A549 (cell line): ENCODE results near the gene PDE12. TPM values are rescaled to one million over a fixed set of nuclear protein-coding genes. Genes with fewer than 3 reads are reported as not detected.
"Not testable (repeated sequence)": the region's sequence is repeated elsewhere in the genome, so short reads cannot be mapped to it uniquely, and the experiment has no call there.

ENCODE experiments used
- ATAC-seq, 2 experiments: fragments of 200-7000 bp in 1 of 2; fragments of >200 bp in 1 of 2; cut with Nextera tagmentation in 1 of 2; cut with Tn5 transposase in 1 of 2; 3 replicates each; pipeline versions ENCODE4 v1.8.0 to v1.9.1; 2018 to 2020; ENCODE audit warnings: mild to moderate bottlenecking in 1 of 2, moderate library complexity in 1 of 2
- CTCF ChIA-PET: fragments of 300-600 bp; sonication (Branson Sonifier 250); formaldehyde crosslinking; extraction: SDS; loops from one replicate; lab custom pipeline; 2021; ENCODE audit warnings: antibody characterized with exemption, inconsistent platforms; lab: Yijun Ruan, JAX
- POLR2A ChIA-PET: fragments of 350-600 bp; formaldehyde crosslinking; extraction: SDS; loops from one replicate; lab custom pipeline; 2021; ENCODE audit warnings: antibody characterized with exemption, inconsistent platforms; lab: Yijun Ruan, JAX
- DNase-seq, 2 experiments: peaks; one replicate each; pipeline versions ENCODE4 v3.0.0 to v3.0.0-alpha.2; 2011 to 2016; ENCODE audit warnings: low read depth in 1 of 2, low spot score in 1 of 2
- FAIRE-seq: peaks from 2 replicates; lab custom pipeline; 2011; peaks lifted over from hg19 to GRCh38; lab: Jason Lieb, UNC
- H3K27ac ChIP-seq, 2 experiments: fragments of >200 bp; sonication (Bioruptor Twin); formaldehyde crosslinking; 3 replicates each; pipeline ENCODE4 v1.5.1; 2016 to 2017
- H3K4me1 ChIP-seq: fragments of >200 bp; sonication (Bioruptor Twin); formaldehyde crosslinking; 3 replicates; pipeline ENCODE4 v1.6.1; 2016
- H3K4me2 ChIP-seq: fragments of >200 bp; sonication (Bioruptor Twin); formaldehyde crosslinking; 3 replicates; pipeline ENCODE4 v1.6.1; 2016
- H3K4me3 ChIP-seq: fragments of >200 bp; sonication (Bioruptor Twin); formaldehyde crosslinking; 3 replicates; pipeline ENCODE4 v1.5.1; 2016
- H3K9me3 ChIP-seq: fragments of >200 bp; sonication (Bioruptor Twin); formaldehyde crosslinking; 3 replicates; pipeline ENCODE4 v1.6.1; 2016
- BCL3 ChIP-seq: fragments of >200 bp; sonication (Bioruptor Twin); formaldehyde crosslinking; IDR thresholded peaks from 3 replicates; pipeline ENCODE4 v1.6.1; 2016
- CBX2 ChIP-seq: fragments of 200-600 bp; sonication (generic); IDR thresholded peaks from 2 replicates; pipeline ENCODE4 v1.6.1; 2016; ENCODE audit warnings: low read depth, mild to moderate bottlenecking, borderline replicate concordance
- CTCF ChIP-seq: fragments of >200 bp; sonication (Bioruptor Twin); formaldehyde crosslinking; IDR thresholded peaks from 3 replicates; pipeline ENCODE4 v1.5.1; 2016
- FOSL2 ChIP-seq, 2 experiments: fragments of 450-650 bp in 1 of 2; fragments of >200 bp in 1 of 2; sonication (Bioruptor Twin) in 1 of 2; formaldehyde crosslinking; IDR thresholded peaks; 2 replicates each; pipeline versions ENCODE4 v1.5.0 to v1.6.1; 2016 to 2020; ENCODE audit warnings: mild to moderate bottlenecking in 1 of 2, moderate library complexity in 1 of 2
- HEYL ChIP-seq: fragments of 250-450 bp; sonication (Bioruptor Pico); IDR thresholded peaks from 2 replicates; pipeline ENCODE4 v1.8.0; 2021; ENCODE audit warnings: mild to moderate bottlenecking, moderate library complexity
- HMGXB4 ChIP-seq: fragments of 250-450 bp; sonication (Bioruptor Pico); IDR thresholded peaks from 2 replicates; pipeline ENCODE4 v1.5.0; 2021; ENCODE audit warnings: mild to moderate bottlenecking, moderate library complexity, borderline replicate concordance
- HOXA7 ChIP-seq: fragments of 250-450 bp; sonication (Bioruptor Pico); IDR thresholded peaks from 2 replicates; pipeline ENCODE4 v1.5.0; 2020; ENCODE audit warnings: mild to moderate bottlenecking, moderate library complexity
- HOXB5 ChIP-seq: fragments of 250-450 bp; sonication (Bioruptor Pico); IDR thresholded peaks from 2 replicates; pipeline ENCODE4 v1.5.0; 2020; ENCODE audit warnings: mild to moderate bottlenecking, moderate library complexity
- MAX ChIP-seq: IDR thresholded peaks from 2 replicates; pipeline ENCODE4 v1.6.1; 2012
- MYC ChIP-seq: IDR thresholded peaks from 2 replicates; pipeline ENCODE4 v1.6.1; 2012; ENCODE audit warnings: mild to moderate bottlenecking, inconsistent platforms, low read length, improper control_type of control experiment, borderline replicate concordance
- PHF8 ChIP-seq: fragments of 200-600 bp; sonication (generic); IDR thresholded peaks from 2 replicates; pipeline ENCODE4 v1.6.1; 2016; ENCODE audit warnings: low read depth, mild to moderate bottlenecking, antibody characterized with exemption, moderate library complexity, borderline replicate concordance
- POLR2AphosphoS2 ChIP-seq: conservative IDR thresholded peaks from 2 replicates; pipeline ENCODE4 v1.6.1; 2012; ENCODE audit warnings: low read length, improper control_type of control experiment, inconsistent platforms
- RCOR1 ChIP-seq: fragments of 150-350 bp; IDR thresholded peaks from 2 replicates; pipeline ENCODE4 v1.6.1; 2014; ENCODE audit warnings: antibody characterized with exemption, low read length, low read depth
- RNF2 ChIP-seq: fragments of 200-600 bp; sonication (generic); IDR thresholded peaks from 2 replicates; pipeline ENCODE4 v1.6.1; 2016; ENCODE audit warnings: low read depth, mild to moderate bottlenecking, antibody characterized with exemption, moderate library complexity, borderline replicate concordance
- SMC3 ChIP-seq: fragments of >200 bp; sonication (Bioruptor Twin); formaldehyde crosslinking; IDR thresholded peaks from 3 replicates; pipeline ENCODE4 v1.6.1; 2018; ENCODE audit warnings: inconsistent platforms
- ZFP36 ChIP-seq: fragments of 450-650 bp; IDR thresholded peaks from 2 replicates; pipeline ENCODE4 v1.6.1; 2014; ENCODE audit warnings: borderline replicate concordance; ENCODE audit not compliant: partially characterized antibody
- WGBS: methylation state at CpG from one replicate; pipeline ENCODE4 v1.1.6; 2017; ENCODE audit errors: missing lambda C conversion rate; 5-methylcytosine and 5-hydroxymethylcytosine counted together
- polyA plus RNA-seq, 4 experiments: library from polyadenylated mRNA; depleted of rRNA in 3 of 4; stranded (reverse); fragments of >200 nt; fragmentation: RNase III in 1 of 4; extraction: RNeasy Plus Mini Kit Qiagen cat#74134 plus additional on column Dnase treatment in 1 of 4; gene quantifications; 2 replicates in 3 of 4; 3 replicates in 1 of 4; pipeline ENCODE4 v1.2.3, GENCODE V29; 2011 to 2017
- TF ChIP-seq, protein P1 (sequence below): IDR thresholded peaks from 2 replicates; pipeline ENCODE4 v1.6.1; 2012; ENCODE audit warnings: low read depth, borderline replicate concordance
- TF ChIP-seq, protein P2 (sequence below): IDR thresholded peaks from 2 replicates; pipeline ENCODE4 v1.6.1; 2012

PDE12 gene
- polyA plus RNA-seq, 2 of the 4 experiments (the other 2 are of a cell fraction), result 12.7 to 14.4 TPM

DNA sequence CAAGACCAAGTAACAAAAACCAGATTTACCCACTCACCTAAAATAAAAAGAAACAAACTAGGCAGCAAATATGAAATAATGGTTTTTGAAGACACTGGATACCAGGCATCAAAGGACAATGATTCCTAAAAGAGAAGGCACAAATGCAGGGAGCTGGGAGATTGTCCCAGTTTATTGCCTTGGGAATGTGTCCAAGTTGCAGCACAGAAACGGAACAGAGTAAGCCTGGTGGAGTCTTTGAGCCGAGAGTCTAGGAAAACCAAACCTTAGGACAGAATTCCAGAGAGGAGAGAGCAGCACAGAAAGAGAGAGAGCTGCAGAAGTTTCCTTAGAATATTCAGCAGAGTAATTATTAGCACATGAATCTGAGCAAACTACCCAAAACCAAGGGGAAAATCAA, 48.9 kb downstream of the PDE12 start:
- FAIRE-seq (no peak), DNase-seq (no peak), ATAC-seq (no peak)
- Histone ChIP-seq H3K4me3 (no peak overlapping the region), H3K4me1 (no peaks in the 10 kb centered on the region), H3K27ac (no peak overlapping the region), H3K4me2 (no peak overlapping the region), H3K9me3 (no peaks in the 10 kb centered on the region)
- CTCF ChIA-PET, result no interaction called here
- TF ChIP-seq, protein P1, sequence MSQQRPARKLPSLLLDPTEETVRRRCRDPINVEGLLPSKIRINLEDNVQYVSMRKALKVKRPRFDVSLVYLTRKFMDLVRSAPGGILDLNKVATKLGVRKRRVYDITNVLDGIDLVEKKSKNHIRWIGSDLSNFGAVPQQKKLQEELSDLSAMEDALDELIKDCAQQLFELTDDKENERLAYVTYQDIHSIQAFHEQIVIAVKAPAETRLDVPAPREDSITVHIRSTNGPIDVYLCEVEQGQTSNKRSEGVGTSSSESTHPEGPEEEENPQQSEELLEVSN, result no peak
- TF ChIP-seq MAX, result no peak
- no peak for TF ChIP-seq HMGXB4
- TF ChIP-seq RCOR1, result no peak
- WGBS, result 92% methylated on average over 2 of the region's 2 CpGs
- POLR2A ChIA-PET, result no interaction called here

DNA sequence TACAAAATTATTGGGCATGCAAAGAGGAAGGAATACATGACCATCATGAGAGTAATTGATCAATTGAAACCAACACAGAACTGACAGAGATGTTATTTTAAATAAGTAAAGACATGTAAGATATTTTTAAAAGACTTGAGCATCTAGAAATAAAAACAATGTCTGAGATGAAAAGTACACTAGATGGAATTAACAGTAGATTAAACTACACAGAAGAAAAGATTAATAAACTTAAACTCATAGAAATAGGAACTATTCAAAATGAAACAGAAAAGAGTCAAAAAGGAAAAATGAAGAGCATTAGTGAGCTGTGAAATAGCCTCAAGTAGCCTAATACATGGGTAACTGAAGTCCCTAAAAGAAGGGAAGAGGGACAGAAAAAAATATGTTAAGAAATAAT, 49.6 kb downstream of the PDE12 start:
- Histone ChIP-seq H3K4me3 (no peak overlapping the region), H3K27ac (no peak overlapping the region), H3K4me2 (no peak overlapping the region), H3K9me3 (no peaks in the 10 kb centered on the region), H3K4me1 (no peaks in the 10 kb centered on the region)
- POLR2A ChIA-PET, result no interaction called here
- DNase-seq, result no peak
- no peak for FAIRE-seq
- TF ChIP-seq HOXB5 (CRISPR knock-in tag), result no peak
- TF ChIP-seq POLR2AphosphoS2, result no peak
- TF ChIP-seq, protein P2, sequence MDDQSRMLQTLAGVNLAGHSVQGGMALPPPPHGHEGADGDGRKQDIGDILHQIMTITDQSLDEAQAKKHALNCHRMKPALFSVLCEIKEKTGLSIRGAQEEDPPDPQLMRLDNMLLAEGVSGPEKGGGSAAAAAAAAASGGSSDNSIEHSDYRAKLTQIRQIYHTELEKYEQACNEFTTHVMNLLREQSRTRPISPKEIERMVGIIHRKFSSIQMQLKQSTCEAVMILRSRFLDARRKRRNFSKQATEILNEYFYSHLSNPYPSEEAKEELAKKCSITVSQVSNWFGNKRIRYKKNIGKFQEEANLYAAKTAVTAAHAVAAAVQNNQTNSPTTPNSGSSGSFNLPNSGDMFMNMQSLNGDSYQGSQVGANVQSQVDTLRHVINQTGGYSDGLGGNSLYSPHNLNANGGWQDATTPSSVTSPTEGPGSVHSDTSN, result no peak
- TF ChIP-seq SMC3, result no peak
- no peak for TF ChIP-seq HEYL (CRISPR knock-in tag)
- no peak for TF ChIP-seq ZFP36
- TF ChIP-seq FOSL2 (IDR thresholded peaks at IDR 0.05), result no peak
- no peak for TF ChIP-seq FOSL2 (CRISPR knock-in tag; IDR thresholded peaks at IDR 0.05)
- no peak for TF ChIP-seq MYC
- TF ChIP-seq PHF8, result no peak
- TF ChIP-seq RNF2, result no peak
- TF ChIP-seq HOXA7 (CRISPR knock-in tag), result no peak
- TF ChIP-seq MAX, result no peak
- TF ChIP-seq CTCF, result no peak
- no peak for TF ChIP-seq BCL3
- TF ChIP-seq CBX2, result no peak
- CTCF ChIA-PET, result no interaction called here
- ATAC-seq, result no peak

- H3K4me1 ChIP-seq, ATAC-seq, H3K27ac ChIP-seq, CTCF ChIA-PET, H3K4me3 ChIP-seq, H3K9me3 ChIP-seq, POLR2A ChIA-PET, H3K4me2 ChIP-seq, FAIRE-seq, DNase-seq: not testable (repeated sequence)
- WGBS, result 91% methylated on average over 5 of the region's 5 CpGs
Observed at GRCh38 chr3:57611870-57612269, 55.8 kb downstream of the PDE12 start.
